NCI-H69 (cell line): Measurements from ENCODE around the gene KCNA5.
A peak's percentile ranks its signal among the peaks of the same experiment; 100 is the strongest.

Experiments used
- DNase-seq: peaks from one replicate; lab custom pipeline; 2025; lab: John Stamatoyannopoulos, UW

KCNA5 gene

DNA sequence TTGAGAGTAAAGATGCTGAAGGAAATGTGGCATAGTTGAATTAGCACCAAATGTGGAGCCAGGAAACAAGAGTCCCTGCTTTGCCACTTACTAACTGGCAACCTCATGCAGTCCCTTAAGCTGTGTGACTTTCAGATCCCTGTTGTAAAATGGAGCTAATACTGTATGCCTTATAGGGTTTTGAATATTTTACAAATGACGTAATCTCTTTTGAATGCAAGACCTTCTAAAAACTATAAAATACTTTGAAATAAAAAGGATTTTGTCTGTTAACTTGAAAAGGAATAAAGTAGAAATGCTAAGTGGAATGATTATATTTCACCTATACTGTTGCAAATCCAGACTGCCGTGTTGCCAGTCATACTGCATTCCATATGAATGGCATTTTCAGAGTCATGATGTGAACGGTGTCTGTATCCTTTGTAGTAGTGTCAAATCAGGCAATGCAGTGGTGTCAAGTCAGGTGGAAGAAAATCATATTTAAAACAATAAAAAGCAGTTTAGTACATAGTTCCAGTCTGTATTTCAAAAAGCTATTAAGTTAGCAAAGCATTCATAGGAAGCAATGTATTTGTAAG is 21.3 kb downstream of the KCNA5 start:
- no peak for DNase-seq

DNA sequence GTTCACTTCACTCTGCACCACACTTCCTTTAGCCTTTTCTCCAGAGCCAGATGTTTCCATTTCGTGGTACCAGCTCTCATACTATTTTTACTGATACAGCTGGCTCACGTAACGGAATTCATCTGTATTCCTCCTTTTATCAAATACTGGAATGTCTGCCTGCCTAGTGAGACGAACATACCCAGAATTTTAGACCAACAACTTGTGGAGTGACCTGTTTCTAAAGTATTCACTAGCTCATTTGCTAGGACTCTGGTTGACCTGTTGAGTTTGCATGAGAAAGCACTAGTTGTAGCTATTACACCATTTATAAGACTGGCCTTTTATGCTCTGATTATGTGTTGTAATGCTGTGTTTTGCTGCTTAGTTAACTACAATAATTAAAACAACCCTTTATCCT is 22.6 kb downstream of the KCNA5 start:
- no peak for DNase-seq

DNA sequence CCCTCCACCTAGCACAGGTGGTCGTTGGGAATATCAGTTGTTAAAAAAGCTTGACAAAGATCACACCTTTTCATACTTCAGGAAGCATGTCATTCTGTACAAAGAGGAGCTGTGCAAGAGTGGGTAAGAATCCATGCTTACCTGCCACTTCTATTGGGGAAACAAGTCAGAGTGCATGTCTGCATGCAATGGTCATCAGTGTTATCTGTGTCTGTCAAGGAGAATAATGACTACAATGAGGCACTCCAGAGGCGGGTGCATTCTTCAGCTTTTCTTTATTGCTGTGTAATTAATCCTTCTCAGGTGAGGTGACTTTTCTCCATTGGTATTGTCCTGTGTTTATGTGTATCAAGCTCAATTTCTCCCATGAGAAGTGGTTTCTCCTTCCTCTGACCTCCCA is 24.4 kb downstream of the KCNA5 start:
- peak; percentile 21 for DNase-seq

DNA sequence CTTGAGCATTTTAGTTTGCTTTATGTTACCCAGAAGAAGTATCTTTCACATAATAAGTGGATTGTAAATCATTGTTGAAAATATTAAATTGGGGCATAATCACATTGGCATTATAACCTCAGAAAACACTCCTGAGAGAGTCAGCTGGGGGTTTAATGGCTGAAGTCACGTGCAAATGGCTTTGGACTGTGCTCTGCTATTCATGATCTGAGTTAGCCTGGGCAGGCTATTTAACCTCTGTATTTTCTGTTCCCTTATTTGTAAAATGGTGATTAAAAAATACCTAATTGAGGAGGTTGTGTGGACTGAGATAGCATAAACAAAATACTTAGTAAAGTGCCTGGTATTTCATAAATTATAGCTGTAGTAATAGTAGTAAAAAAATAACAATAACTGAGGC is 24.9 kb downstream of the KCNA5 start:
- DNase-seq, result peak; percentile 21

DNA sequence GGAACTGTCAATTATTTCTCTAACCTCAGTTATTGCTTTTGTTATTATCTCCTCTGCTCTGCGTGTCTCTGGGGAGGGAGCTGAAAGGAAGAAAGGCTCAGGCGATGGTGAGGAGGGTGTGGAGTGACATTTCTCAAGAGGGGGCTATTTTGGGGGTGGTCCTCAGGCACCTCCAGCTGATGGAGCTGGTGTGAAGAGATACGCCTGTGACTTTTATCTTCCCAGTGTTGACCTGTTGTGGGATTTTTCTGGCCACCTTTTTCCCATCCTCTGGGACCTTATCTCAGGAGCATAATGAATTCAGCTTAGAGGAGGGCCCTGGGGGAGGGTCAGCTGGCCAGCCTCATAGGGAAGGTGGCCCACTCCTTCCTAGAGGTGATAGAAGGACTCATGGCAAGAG is 26.4 kb downstream of the KCNA5 start:
- DNase-seq, result no peak

DNA sequence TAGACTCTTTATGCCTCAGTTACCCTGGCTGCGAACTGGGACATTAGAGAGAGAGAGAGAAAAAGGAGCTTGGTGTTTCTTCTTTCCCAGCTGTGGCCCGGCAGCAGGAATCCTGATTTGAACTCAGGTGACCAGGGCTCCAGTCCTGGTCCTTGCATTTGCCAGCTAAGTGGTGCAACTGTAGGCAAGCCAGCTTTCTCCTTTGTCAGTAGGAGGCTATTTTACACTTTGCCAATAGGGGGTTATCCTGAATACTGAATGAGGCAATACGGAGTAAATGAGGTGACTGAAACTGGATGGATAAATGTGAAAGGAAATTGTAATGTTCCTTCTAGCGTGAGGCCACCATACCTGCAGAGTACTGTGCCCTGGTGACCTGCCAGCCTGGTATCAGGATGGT is 27.8 kb downstream of the KCNA5 start:
- peak; percentile 78 for DNase-seq

DNA sequence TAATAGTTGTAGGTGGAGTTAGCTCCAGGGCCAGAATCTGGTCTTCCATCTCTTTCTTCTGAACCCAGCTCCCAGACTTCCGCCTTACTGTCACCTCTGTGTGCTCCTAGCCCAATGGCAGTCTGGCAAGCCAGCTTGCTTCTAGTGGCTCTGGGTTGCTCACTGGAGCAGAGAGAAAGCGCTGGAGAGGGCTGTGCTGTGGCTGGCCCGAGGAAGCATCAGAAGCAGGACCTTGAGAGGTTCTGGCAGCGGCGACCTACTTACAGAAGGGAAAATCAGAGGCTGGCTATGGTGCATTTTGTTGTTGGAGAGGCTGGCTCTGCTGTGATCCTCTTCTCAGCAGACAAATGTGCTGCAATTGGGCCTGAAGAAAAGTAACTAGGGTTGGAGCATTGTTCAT is 28.6 kb downstream of the KCNA5 start:
- DNase-seq, result no peak

DNA sequence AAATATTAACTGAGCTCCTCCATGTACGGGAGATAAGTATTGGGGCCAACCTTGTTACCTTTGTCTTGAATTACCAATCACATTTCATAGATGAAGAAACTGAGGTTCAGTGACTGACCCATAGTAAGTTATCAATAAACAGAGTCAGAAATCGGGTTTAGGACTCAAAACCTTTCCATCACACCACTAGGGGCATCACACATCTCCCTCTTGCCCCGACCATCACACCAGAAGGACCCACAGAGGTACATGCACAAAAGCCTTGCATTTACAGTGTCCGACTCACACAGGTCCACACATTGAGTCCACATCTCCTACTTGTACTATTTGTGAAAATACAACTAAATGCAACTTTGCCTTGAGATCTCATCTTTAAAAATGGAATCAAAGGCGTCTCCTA is 29.4 kb downstream of the KCNA5 start:
- no peak for DNase-seq

DNA sequence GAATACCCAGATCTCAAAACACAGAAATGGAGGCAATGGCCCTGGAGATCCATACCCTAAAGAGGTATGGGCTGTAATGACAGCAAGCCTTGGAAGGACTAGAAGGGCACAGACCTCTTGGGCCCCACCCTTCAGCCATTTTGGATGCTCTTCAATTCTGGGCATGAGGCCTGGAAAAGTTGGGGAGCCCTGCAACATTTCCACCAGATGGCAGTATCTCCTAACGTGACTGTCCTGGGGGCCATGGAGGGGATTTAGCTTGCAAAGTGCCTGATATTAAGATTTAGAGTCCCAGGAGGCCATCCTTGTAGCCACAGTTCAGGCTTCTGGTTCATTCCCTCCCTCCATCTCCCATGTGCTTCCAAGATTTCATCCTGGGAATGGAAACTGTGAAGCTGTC is 30.2 kb downstream of the KCNA5 start:
- peak; percentile 54 for DNase-seq

DNA sequence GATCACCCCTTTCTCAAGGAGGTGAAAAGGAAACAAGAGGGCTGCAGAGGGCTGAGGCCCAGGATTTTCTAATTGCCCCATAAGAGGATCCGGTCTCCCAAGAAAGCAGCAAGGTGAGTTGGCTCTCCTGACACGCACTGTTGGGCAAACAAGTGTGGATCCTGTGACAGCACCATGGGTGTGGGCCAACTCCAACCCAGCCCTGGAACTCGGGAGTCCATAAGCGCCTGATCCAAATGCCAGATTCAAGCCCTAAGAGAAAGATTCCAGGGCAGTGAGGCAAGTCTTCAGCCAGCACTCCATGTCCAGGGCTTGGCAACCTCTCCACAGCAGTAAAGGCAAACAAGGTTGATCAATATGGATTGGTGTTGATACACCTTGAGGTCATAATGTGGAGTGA is 33.1 kb downstream of the KCNA5 start:
- no peak for DNase-seq

DNA sequence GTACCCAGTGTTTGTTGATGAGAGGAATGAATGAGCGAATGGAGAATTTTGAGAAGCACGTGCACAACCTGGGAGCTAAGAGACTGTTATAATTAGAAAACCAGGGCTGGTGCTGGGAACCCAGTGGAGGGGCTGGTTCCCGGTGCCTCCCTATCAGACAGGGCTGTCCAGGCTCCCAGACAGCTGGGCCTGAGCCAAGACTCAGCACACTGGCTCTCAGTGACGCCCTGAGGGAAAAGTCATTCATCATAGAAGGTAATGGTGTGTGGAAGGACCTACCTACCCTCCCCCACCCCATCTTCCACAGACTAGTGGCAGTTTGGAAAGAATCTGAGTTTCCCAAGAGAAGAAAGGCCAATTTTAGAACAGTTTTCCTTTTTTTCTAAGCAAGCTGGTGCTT is 34.7 kb downstream of the KCNA5 start:
- peak; percentile 99 for DNase-seq

DNA sequence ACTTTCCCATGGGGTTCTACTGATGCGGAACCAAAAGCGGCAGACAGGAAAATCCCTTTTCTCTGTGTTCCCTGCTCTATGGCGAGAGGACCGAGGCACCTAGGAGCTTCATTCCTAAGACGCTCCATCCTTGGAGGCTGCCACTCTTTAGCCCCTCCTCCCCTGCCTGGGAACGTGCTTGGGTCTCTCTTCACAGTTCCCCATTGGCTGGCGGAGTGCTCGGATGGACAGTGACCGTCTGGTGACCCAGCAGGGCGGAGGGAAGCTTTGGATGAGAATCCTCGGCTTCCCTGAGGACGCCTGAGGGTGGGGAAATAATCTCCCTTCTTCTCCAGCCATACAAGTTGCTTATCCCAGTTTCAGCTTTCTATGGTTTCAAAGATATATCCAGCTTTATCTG is 37.3 kb downstream of the KCNA5 start:
- DNase-seq, result no peak

DNA sequence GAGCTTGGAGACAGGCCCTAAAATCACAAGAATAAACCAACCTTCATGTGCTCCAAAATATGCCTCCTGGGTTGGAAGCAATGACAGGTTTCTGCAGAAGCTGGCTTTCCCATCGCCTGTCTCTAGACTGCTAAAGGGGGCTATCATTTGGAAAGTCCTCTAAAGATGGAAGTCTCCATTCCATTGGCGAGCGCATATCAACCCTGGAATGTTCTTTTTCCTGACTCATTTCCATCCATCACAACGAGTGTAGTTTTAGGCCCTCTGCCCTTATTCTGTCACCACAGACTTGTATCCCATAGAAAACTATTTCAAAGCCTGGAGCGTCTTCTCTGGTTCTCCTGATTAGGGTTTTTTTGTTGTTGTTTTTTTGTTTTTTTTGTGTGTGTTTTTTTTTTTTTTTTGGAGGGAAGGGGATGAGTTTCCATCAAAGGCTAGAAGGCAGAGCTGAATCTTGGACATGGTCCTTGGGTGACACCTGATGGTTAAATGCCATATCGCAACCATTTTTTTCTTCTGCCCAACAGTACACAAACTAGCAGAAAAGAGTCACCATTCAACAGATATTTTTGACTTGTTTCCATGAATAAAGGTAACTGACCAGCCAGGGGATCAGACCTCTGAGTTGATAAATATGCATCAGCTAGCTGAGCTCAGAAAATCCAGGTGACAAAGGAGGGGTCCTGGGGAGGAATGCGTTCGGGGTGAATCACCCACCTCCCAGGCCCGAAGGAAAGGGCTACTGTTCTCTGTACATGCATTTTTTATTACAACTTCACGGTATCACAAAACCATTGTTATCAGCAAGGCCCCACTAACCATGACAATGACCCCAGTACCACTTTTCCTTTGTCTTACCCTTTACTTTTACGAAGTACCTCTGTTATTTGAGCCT is 40.5 kb downstream of the KCNA5 start:
- DNase-seq, result peak; percentile 59

DNA sequence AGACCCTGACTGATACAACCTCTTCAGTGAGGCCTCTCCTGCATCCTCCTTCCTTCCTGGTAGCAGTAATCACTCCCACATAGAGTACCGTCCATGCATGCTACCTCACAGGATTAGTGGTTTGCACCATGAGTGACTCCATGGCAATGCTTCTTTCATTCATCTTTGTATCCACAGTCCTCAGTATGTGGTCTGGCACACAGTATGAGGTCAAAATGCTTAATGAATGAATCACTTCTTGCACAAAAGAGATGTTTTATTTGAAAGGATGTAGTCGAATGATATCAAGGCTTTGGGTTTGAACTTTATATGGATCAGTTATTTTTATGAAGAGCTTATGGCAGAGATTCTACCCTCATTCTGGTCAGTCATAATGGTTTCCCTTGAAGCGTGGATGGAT is 42.2 kb downstream of the KCNA5 start:
- DNase-seq, result peak; percentile 51

DNA sequence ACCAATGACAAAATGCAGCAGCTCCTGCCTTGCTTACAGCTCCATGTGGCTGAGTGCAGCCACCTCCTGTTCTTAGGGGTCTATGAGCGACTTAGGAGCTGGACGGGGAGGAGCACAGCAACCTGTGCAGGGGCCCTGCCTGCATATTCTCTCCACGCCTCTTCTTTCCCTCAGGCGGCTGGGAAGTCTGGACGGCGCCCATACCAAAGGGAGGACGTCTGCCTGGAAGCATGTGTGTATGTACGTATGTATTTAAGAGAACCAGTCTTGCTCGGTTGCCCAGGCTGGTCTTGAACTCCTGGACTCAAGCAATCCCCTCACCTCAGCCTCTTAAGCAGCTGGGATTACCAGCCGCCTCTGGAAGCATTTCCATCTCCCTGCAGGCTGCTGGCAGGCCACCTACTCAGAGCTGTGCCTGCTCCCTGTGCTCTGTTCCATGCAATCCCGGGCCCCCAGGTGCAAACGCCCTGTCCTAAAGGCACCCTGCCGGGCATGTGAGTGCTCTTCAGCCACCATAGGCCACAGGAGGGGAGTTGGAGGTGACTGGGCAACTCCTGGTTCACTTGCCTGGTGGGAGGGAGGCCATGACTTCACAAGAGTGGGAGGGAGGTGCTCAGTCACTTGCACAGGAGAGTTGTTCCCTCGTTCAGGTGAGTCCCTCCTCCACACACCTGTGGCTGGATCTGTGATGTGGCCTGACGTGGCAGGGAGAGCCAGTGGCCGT is 44.3 kb downstream of the KCNA5 start:
- DNase-seq, result no peak

DNA sequence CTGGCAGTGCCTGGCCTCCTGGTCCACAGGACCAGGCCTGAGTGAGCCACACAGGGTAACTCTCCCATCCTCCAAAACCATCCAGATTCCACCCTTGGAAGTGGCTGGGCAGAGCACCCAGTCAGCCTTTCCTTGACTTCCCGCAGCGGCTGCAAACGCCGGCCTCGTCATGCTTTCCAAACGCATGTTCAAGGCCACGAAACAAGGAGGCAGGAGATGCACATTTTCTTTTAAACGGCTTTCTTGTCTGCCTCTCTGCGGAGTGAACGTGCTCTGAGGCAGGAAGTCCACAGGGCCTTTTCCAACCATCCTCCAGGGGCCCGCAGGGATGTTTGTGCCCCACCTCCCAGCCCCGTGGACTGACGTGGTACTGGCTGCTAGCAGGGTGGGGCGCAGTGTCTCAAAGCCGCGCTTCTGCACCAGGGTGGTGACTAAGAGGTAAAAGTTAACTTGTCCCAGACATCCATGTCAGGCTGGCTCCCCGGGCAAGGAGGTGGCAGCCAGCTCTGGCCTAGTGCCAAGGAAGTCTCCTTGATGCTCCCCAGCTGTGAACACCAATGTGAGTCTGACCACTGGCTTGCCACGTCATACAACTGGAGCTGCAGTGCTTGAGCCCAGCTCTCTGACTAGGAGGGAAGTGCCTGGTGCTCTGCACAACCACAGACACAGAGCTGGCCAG is 45.0 kb downstream of the KCNA5 start:
- peak; percentile 69 for DNase-seq

DNA sequence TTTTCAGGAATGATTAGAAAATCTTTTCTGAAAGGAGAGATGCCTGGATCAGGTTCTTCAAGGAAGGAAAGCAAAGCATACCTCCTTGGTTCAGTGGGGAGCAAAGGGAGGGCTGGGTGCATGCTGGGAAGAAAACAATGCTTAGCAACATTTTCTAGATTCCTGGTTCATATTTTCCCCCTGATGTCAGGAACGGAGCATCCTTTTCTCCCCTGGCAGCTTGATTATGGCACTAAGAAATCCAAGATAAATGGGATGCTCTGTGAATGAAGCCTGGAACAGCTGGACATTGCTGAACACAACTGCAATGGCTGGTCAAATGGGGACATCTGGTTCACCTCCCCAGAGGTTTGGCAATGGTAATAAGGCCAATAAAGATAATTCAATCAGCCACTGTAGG is 50.9 kb downstream of the KCNA5 start:
- no peak for DNase-seq

DNA sequence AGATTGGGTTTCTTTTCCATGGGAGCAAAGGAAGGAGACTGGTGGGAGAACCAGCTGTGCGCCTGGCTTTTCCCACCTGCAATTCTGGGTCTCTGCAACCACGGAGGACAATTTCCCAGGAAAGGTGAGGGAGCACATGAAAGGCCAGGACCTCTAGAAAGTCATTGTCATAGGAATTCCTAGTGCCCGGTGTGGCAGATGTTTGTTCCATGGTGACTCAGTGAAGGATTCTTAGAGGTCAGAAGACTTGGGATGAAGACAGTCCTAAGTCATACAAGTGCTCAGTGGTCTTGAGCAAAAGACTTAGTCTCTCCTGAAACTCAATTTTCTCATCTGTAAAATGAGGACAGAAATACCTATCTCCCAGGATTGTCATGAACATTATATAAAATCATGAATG is 51.3 kb downstream of the KCNA5 start:
- DNase-seq, result no peak
